Liver (tissue), 3 donors: ENCODE results near the gene BCS1L.

Experiments
- CTCF ChIP-seq: fragments of 150-350 bp; IDR thresholded peaks from 2 replicates; pipeline ENCODE4 v1.5.1; 2017; ENCODE audit warnings: improper control_type of control experiment, low read depth, low read length; ENCODE audit not compliant: missing input control
- REST ChIP-seq: IDR thresholded peaks from 2 replicates; pipeline ENCODE4 v1.6.1; 2016; ENCODE audit warnings: antibody characterized with exemption, mild to moderate bottlenecking
- RXRA ChIP-seq, 2 donors: IDR thresholded peaks; 2 replicates each; pipeline ENCODE4 v1.6.1; 2017 to 2018; ENCODE audit warnings: antibody characterized with exemption in 2 of 2, mild to moderate bottlenecking in 1 of 2
- YY1 ChIP-seq: IDR thresholded peaks from 2 replicates; pipeline ENCODE4 v1.6.1; 2016; ENCODE audit warnings: antibody characterized with exemption, mild to moderate bottlenecking
- donor health status: healthy.
- donor health status: healthy.

- TF ChIP-seq CTCF, result no peak
- TF ChIP-seq REST, result no peak
- TF ChIP-seq RXRA (IDR thresholded peaks at IDR 0.05), result no peak
- no peak for TF ChIP-seq YY1
Observed at GRCh38 chr2:218671097-218671653, 11.7 kb downstream of the BCS1L start.
